Activated T-helper 17 cell treated with anti-CD3 and anti-CD28 coated beads, Interleukin-2, amount 50 U/mL, for 72 hours (primary cell): ENCODE results near the gene BCAR1. TPM values are rescaled to one million over a fixed set of nuclear protein-coding genes. Genes with fewer than 3 reads are reported as not detected.
A peak's percentile ranks its signal among the peaks of the same experiment; 100 is the strongest.
"Not testable (repeated sequence)": the region's sequence is repeated elsewhere in the genome, so short reads cannot be mapped to it uniquely, and the experiment has no call there.

Experiments
- ATAC-seq: fragments of 150-1000 bp; cut with Tn5 transposase; replicated peaks from 2 replicates; pipeline ENCODE4 v1.10.0; 2021; ENCODE audit warnings: mild to moderate bottlenecking, moderate library complexity
- H3K27ac Mint-ChIP-seq: one replicate; pipeline ENCODE4 v1.8.0; 2022; ENCODE audit warnings: mixed read lengths
- H3K27me3 Mint-ChIP-seq: one replicate; pipeline ENCODE4 v1.8.0; 2022; ENCODE audit warnings: mixed read lengths
- H3K36me3 Mint-ChIP-seq: one replicate; pipeline ENCODE4 v1.8.0; 2022; ENCODE audit warnings: low read depth, mild to moderate bottlenecking, mixed read lengths
- H3K4me1 Mint-ChIP-seq: one replicate; pipeline ENCODE4 v1.8.0; 2022; ENCODE audit warnings: mixed read lengths
- H3K4me3 Mint-ChIP-seq: one replicate; pipeline ENCODE4 v1.8.0; 2022; ENCODE audit warnings: mild to moderate bottlenecking, mixed read lengths
- H3K9me3 Mint-ChIP-seq: one replicate; pipeline ENCODE4 v1.8.0; 2022; ENCODE audit warnings: mixed read lengths
- total RNA-seq, 2 donors: library from RNA; stranded (reverse); gene quantifications; one replicate each; pipeline ENCODE4 v1.2.3, GENCODE V29; 2022

The BCAR1 gene
- total RNA-seq, 2 donors from 2014 or later: 0.58 TPM; not detected in 1

- peaks cover 11% of the 10 kb centered on the region for H3K4me1 Mint-ChIP-seq
- no peaks in the 10 kb centered on the region for H3K27me3 Mint-ChIP-seq
- ATAC-seq: no peak
- peak overlapping the region; percentile 85 for H3K4me3 Mint-ChIP-seq
- no peak overlapping the region for H3K27ac Mint-ChIP-seq
- no peaks in the 10 kb centered on the region for H3K9me3 Mint-ChIP-seq
- no peaks in the 10 kb centered on the region for H3K36me3 Mint-ChIP-seq
Measured at GRCh38 chr16:75219088-75219487, 32.3 kb downstream of the BCAR1 start.

GRCh38 chr16:75218256-75219076, 33.0 kb downstream of the BCAR1 start, which contains the start of gene CTRB1:
Gene CTRB1 (plus strand): TSS chr16:75218988. CDS start chr16:75219008, 20 bp downstream.
- Mint-ChIP-seq H3K36me3 (no peaks in the 10 kb centered on the region), H3K27me3 (no peaks in the 10 kb centered on the region), H3K4me1 (peaks cover 11% of the 10 kb centered on the region), H3K4me3 (peak within 1 kb of the TSS; percentile 85), H3K27ac (peak within 1 kb of the TSS; percentile 95), H3K9me3 (no peaks in the 10 kb centered on the region)
- peak; percentile 49 for ATAC-seq

- Mint-ChIP-seq H3K9me3 (no peaks in the 10 kb centered on the region), H3K4me1 (peaks cover 11% of the 10 kb centered on the region)
Measured at GRCh38 chr16:75217389-75217851, 34.0 kb downstream of the BCAR1 start.

GRCh38 chr16:75216576-75216975, 34.8 kb downstream of the BCAR1 start:
- Mint-ChIP-seq H3K4me3 (no peak overlapping the region), H3K4me1 (peaks cover 11% of the 10 kb centered on the region), H3K36me3 (no peaks in the 10 kb centered on the region), H3K27me3 (no peaks in the 10 kb centered on the region), H3K9me3 (no peaks in the 10 kb centered on the region), H3K27ac (no peak overlapping the region)
- ATAC-seq: no peak

More at GRCh38 chr16:75217389-75217851, 34.0 kb downstream of the BCAR1 start:
- H3K27ac Mint-ChIP-seq: no peak overlapping the region
- no peaks in the 10 kb centered on the region for H3K27me3 Mint-ChIP-seq
- no peak for ATAC-seq
- no peak overlapping the region for H3K4me3 Mint-ChIP-seq
- H3K36me3 Mint-ChIP-seq: no peaks in the 10 kb centered on the region

GRCh38 chr16:75216127-75216526, 35.3 kb downstream of the BCAR1 start:
- ATAC-seq: no peak
- Mint-ChIP-seq H3K36me3 (no peaks in the 10 kb centered on the region), H3K4me3 (no peak overlapping the region), H3K27me3 (no peaks in the 10 kb centered on the region), H3K9me3 (no peaks in the 10 kb centered on the region), H3K4me1 (peaks cover 11% of the 10 kb centered on the region), H3K27ac (no peak overlapping the region)

- not testable (repeated sequence) for ATAC-seq, H3K27me3 Mint-ChIP-seq, H3K36me3 Mint-ChIP-seq, H3K4me1 Mint-ChIP-seq, H3K27ac Mint-ChIP-seq, H3K4me3 Mint-ChIP-seq, H3K9me3 Mint-ChIP-seq
Measured at GRCh38 chr16:75211286-75211685, 40.1 kb downstream of the BCAR1 start.

- ATAC-seq: no peak
- H3K27ac Mint-ChIP-seq: no peak overlapping the region
- H3K27me3 Mint-ChIP-seq: no peaks in the 10 kb centered on the region
- H3K4me3 Mint-ChIP-seq: no peak overlapping the region
- no peaks in the 10 kb centered on the region for H3K9me3 Mint-ChIP-seq
- H3K36me3 Mint-ChIP-seq: no peaks in the 10 kb centered on the region
- H3K4me1 Mint-ChIP-seq: no peaks in the 10 kb centered on the region
Measured at GRCh38 chr16:75209944-75210343, 41.5 kb downstream of the BCAR1 start.

- H3K4me1 Mint-ChIP-seq, H3K27ac Mint-ChIP-seq, H3K27me3 Mint-ChIP-seq, H3K9me3 Mint-ChIP-seq, H3K36me3 Mint-ChIP-seq, H3K4me3 Mint-ChIP-seq, ATAC-seq: not testable (repeated sequence)
Measured at GRCh38 chr16:75209514-75209913, 41.9 kb downstream of the BCAR1 start.

- no peaks in the 10 kb centered on the region for H3K9me3 Mint-ChIP-seq
- no peaks in the 10 kb centered on the region for H3K4me1 Mint-ChIP-seq
Measured at GRCh38 chr16:75208861-75209505, 42.4 kb downstream of the BCAR1 start.

GRCh38 chr16:75208242-75208825, 43.1 kb downstream of the BCAR1 start:
- Mint-ChIP-seq H3K4me1 (no peaks in the 10 kb centered on the region), H3K36me3 (no peaks in the 10 kb centered on the region), H3K9me3 (no peaks in the 10 kb centered on the region), H3K4me3 (no peak overlapping the region), H3K27ac (no peak overlapping the region), H3K27me3 (no peaks in the 10 kb centered on the region)
- no peak for ATAC-seq

More at GRCh38 chr16:75208861-75209505, 42.4 kb downstream of the BCAR1 start:
- no peak for ATAC-seq
- no peak overlapping the region for H3K27ac Mint-ChIP-seq
- H3K27me3 Mint-ChIP-seq: no peaks in the 10 kb centered on the region
- no peaks in the 10 kb centered on the region for H3K36me3 Mint-ChIP-seq
- H3K4me3 Mint-ChIP-seq: no peak overlapping the region

- Mint-ChIP-seq H3K27ac (no peak overlapping the region), H3K9me3 (no peaks in the 10 kb centered on the region), H3K27me3 (no peaks in the 10 kb centered on the region), H3K36me3 (no peaks in the 10 kb centered on the region), H3K4me3 (no peak overlapping the region), H3K4me1 (no peaks in the 10 kb centered on the region)
- no peak for ATAC-seq
Measured at GRCh38 chr16:75207831-75208230, 43.6 kb downstream of the BCAR1 start.

GRCh38 chr16:75206749-75207451, 44.5 kb downstream of the BCAR1 start, which contains the start of gene CTRB2:
Gene CTRB2 (minus strand): TSS chr16:75207161. CDS start chr16:75207141, 20 bp downstream.
- no peak within 1 kb of the TSS for H3K27ac Mint-ChIP-seq
- ATAC-seq: no peak
- no peaks in the 10 kb centered on the region for H3K36me3 Mint-ChIP-seq
- no peaks in the 10 kb centered on the region for H3K9me3 Mint-ChIP-seq
- H3K27me3 Mint-ChIP-seq: no peaks in the 10 kb centered on the region
- no peaks in the 10 kb centered on the region for H3K4me1 Mint-ChIP-seq
- H3K4me3 Mint-ChIP-seq: no peak within 1 kb of the TSS

- not testable (repeated sequence) for H3K27me3 Mint-ChIP-seq, H3K4me1 Mint-ChIP-seq
Measured at GRCh38 chr16:75205961-75206748, 45.3 kb downstream of the BCAR1 start.

More at GRCh38 chr16:75205961-75206748, 45.3 kb downstream of the BCAR1 start:
- not testable (repeated sequence) for H3K4me3 Mint-ChIP-seq, H3K27ac Mint-ChIP-seq, H3K36me3 Mint-ChIP-seq, ATAC-seq, H3K9me3 Mint-ChIP-seq
